ENCODE measurements around the gene PLCB3. TPM values are rescaled to one million over a fixed set of nuclear protein-coding genes. Genes with fewer than 3 reads are reported as not detected.

Gene PLCB3
- total and polyA plus RNA-seq, 2 experiments from 2014 or later = 10.6 to 24.7 TPM

GRCh38 chr11:64284048-64284961 lies 33.0 kb downstream of the PLCB3 start, which contains the start of gene BAD:
Gene BAD (minus strand): TSS chr11:64284665. CDS start chr11:64284368, 297 bp downstream.
- TF ChIP-seq, protein P1, sequence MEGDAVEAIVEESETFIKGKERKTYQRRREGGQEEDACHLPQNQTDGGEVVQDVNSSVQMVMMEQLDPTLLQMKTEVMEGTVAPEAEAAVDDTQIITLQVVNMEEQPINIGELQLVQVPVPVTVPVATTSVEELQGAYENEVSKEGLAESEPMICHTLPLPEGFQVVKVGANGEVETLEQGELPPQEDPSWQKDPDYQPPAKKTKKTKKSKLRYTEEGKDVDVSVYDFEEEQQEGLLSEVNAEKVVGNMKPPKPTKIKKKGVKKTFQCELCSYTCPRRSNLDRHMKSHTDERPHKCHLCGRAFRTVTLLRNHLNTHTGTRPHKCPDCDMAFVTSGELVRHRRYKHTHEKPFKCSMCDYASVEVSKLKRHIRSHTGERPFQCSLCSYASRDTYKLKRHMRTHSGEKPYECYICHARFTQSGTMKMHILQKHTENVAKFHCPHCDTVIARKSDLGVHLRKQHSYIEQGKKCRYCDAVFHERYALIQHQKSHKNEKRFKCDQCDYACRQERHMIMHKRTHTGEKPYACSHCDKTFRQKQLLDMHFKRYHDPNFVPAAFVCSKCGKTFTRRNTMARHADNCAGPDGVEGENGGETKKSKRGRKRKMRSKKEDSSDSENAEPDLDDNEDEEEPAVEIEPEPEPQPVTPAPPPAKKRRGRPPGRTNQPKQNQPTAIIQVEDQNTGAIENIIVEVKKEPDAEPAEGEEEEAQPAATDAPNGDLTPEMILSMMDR (IDR thresholded peaks at IDR 0.05; ENCODE audit: low read depth, low read length) = no peak
- peak; percentile 94 to 96 for DNase-seq (ENCODE audit: low read depth in 1 of 2, low spot score in 1 of 2)
- peak within 1 kb of the TSS; percentile 81 for H3K27ac ChIP-seq

DNA sequence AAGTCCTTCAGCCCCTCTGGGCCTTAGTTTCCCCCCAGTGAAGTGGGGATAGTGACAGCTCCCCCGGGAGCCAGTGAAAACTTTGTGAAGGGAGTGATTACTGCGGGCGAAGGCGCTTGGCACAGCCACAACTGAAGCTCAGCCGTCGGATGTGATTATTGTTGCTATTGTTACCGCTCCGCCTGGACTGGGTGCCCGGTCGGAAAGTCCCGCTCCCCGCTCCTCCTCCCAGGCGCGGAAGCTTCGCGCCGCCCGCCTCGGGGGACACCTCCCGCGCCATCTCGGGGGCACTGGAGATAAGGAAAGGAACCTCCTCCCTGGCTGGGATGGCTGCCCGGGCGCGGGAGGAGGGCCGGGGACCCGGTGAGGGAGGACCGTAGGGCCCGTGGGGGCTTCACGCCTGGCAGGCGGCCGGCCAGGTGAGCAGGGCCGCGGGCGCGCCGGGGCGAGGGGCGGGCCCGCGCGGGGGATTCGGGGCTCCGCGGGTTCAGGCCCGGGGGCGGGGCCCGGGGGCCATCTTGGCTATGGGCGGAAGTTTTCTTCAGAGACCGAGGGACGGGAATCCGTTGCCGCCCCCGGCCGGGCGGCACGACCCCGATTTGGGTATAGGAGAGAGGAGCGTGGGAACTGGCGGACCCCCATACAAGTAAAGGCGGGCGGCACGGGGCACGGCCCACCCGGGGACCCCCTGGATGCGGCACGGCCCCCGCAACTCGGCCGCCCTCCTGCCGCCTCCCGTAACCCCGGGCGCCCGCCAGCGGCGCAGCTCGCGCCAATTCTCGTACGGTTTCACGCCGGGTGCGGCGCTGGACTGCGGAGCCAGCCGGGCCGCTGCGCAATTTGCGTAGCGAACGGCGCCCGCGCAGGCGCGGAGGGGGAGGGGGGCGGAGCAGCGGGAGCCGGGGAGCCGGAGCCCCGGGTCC lies 33.9 kb downstream of the PLCB3 start, which contains the start of gene GPR137:
Gene GPR137, plus strand, starts transcription at position 887 of the 923 bp plus-strand sequence. CDS start 677 bp downstream, outside the sequence.
- Histone ChIP-seq H3K9me3 (ENCODE audit: low read depth) (no peaks in the 10 kb centered on the region), H3K27ac (peak within 1 kb of the TSS; percentile 81), H3K27me3 (peaks cover 12% of the 10 kb centered on the region), H3K36me3 (peaks cover 5% of the 10 kb centered on the region), H3K4me1 (ENCODE audit: low read depth) (no peaks in the 10 kb centered on the region), H3K4me3 (peak within 1 kb of the TSS; percentile 87)
- peak; percentile 74 to 85 for DNase-seq (ENCODE audit: low read depth in 1 of 2, low spot score in 1 of 2)
- TF ChIP-seq, protein P1 (IDR thresholded peaks at IDR 0.05; ENCODE audit: low read depth, low read length) = no peak

More at GRCh38 chr11:64284048-64284961, 33.0 kb downstream of the PLCB3 start, which contains the start of gene BAD:
- peak within 1 kb of the TSS; percentile 87 for H3K4me3 ChIP-seq
- H3K4me1 ChIP-seq (ENCODE audit: low read depth) = no peaks in the 10 kb centered on the region
- peaks cover 5% of the 10 kb centered on the region for H3K36me3 ChIP-seq
- peaks cover 3% of the 10 kb centered on the region for H3K27me3 ChIP-seq
- no peaks in the 10 kb centered on the region for H3K9me3 ChIP-seq (ENCODE audit: low read depth)

DNA sequence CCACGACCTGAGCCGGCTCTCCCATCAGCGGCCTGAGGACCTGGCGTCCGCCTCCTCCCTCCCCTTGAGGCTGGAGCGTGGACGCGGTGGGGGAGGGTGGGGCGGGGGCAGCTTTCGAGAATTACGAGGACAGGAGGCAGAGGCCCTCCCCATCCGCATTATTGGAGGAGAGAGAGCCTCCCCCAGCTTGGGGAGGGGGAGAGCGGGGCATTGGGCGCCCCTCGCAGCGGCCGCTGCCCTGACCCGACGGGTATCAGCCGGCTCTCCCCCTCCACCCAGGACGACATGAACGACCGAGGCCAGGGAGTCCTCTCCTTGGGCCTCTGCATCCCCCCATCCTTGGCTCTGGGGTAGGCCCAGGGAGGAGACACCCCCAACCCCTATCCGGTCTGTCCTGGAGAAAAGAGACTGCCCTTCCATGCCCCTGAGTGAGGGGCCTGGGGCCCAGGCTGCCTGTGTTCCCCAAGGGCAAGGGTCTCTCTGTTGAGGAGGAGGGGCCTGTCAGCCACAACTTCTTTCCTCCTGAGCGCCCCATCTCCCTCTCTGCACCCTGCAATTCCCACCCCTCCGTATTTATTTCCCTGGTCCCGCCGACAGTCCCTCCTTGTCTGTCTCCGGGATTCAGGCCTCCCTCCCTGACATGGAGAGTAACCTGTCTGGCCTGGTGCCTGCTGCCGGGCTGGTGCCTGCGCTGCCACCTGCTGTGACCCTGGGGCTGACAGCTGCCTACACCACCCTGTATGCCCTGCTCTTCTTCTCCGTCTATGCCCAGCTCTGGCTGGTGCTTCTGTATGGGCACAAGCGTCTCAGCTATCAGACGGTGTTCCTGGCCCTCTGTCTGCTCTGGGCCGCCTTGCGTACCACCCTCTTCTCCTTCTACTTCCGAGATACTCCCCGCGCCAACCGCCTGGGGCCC lies 34.8 kb downstream of the PLCB3 start:
- no peak for DNase-seq (ENCODE audit: low read depth in 1 of 2, low spot score in 1 of 2)
- Histone ChIP-seq H3K27ac (no peak overlapping the region), H3K27me3 (peaks cover 21% of the 10 kb centered on the region), H3K36me3 (peaks cover 5% of the 10 kb centered on the region), H3K4me3 (peak overlapping the region; percentile 87), H3K4me1 (ENCODE audit: low read depth) (no peaks in the 10 kb centered on the region), H3K9me3 (ENCODE audit: low read depth) (no peaks in the 10 kb centered on the region)
- TF ChIP-seq, protein P1 (IDR thresholded peaks at IDR 0.05; ENCODE audit: low read depth, low read length) = no peak

- Histone ChIP-seq H3K4me1 (ENCODE audit: low read depth) (no peaks in the 10 kb centered on the region), H3K36me3 (peaks cover 4% of the 10 kb centered on the region), H3K27ac (no peak overlapping the region), H3K27me3 (peaks cover 28% of the 10 kb centered on the region), H3K4me3 (no peak overlapping the region), H3K9me3 (ENCODE audit: low read depth) (no peaks in the 10 kb centered on the region)
- DNase-seq (ENCODE audit: low read depth in 1 of 2, low spot score in 1 of 2) = no peak
- TF ChIP-seq, protein P1 (IDR thresholded peaks at IDR 0.05; ENCODE audit: low read depth, low read length) = no peak
Measured at GRCh38 chr11:64286801-64287159, 35.5 kb downstream of the PLCB3 start.

Data from cardiac muscle cell (in vitro differentiated cells and primary cell).